HCT116 (cell line): Measurements from ENCODE around the gene SLC25A33. TPM values are rescaled to one million over a fixed set of nuclear protein-coding genes. Genes with fewer than 3 reads are reported as not detected.

Experiments used
- ATAC-seq: fragments of 200-7000 bp; cut with Tn5 transposase; 2 replicates; pipeline ENCODE4 v1.9.1; 2020; ENCODE audit warnings: mild to moderate bottlenecking, moderate library complexity
- BruUV-seq: library from RNA; stranded (reverse); fragments of 400-500 nt; replicated peaks from 2 replicates; lab custom pipeline; 2021; lab: Mats Ljungman, UMichigan
- CTCF ChIA-PET: fragments of 300-600 bp; sonication (Branson Sonifier 250); formaldehyde crosslinking; loops from one replicate; lab custom pipeline; 2021; ENCODE audit warnings: antibody characterized with exemption; lab: Charles Lee
- POLR2A ChIA-PET: fragments of 300-600, 350-600 bp; sonication (Branson Sonifier 250); formaldehyde crosslinking; loops from one replicate; lab custom pipeline; 2021; ENCODE audit warnings: antibody characterized with exemption; lab: Charles Lee
- RAD21 ChIA-PET, 2 experiments: fragments of 300-600 bp; sonication (Branson Sonifier 250); formaldehyde crosslinking; loops; one replicate each; lab custom pipeline; 2023; ENCODE audit warnings: low total read pairs in 2 of 2; ENCODE audit not compliant: uncharacterized antibody in 2 of 2, unreplicated experiment in 2 of 2, low non-redundant PET in 1 of 2; lab: Charles Lee
- DNase-seq: peaks from one replicate; pipeline ENCODE4 v3.0.0-alpha.2; 2010; ENCODE audit warnings: low read depth, low spot score
- H2AFZ ChIP-seq: fragments of 200-600 bp; shearing (Covaris generic), sonication (generic); 2 replicates; pipeline ENCODE4 v1.6.1; 2017; ENCODE audit warnings: low read depth, mixed run types, mixed read lengths, antibody characterized with exemption, low read length; ENCODE audit not compliant: poor library complexity, severe bottlenecking
- H3K27ac ChIP-seq: 2 replicates; pipeline ENCODE4 v1.5.1; 2012; ENCODE audit warnings: low read depth, low read length
- H3K27me3 ChIP-seq: fragments of 200-600 bp; sonication (generic); 2 replicates; pipeline ENCODE4 v1.6.1; 2016; ENCODE audit warnings: mixed run types, low read length, mixed read lengths; ENCODE audit not compliant: insufficient read depth
- H3K36me3 ChIP-seq, 2 experiments: fragments of 200-500 bp in 1 of 2; fragments of 200-600 bp in 1 of 2; sonication (Bioruptor generic) in 1 of 2; sonication (generic) in 1 of 2; 2 replicates each; pipeline versions ENCODE4 v1.5.1 to v1.6.1; 2014 to 2016; ENCODE audit warnings: low read length in 2 of 2, inconsistent platforms in 1 of 2, mixed read lengths in 1 of 2, mixed run types in 1 of 2; ENCODE audit not compliant: insufficient read depth in 2 of 2, control insufficient read depth in 1 of 2
- H3K4me1 ChIP-seq, 2 experiments: fragments of 200-600 bp in 1 of 2; sonication (generic) in 1 of 2; 2 replicates each; pipeline versions ENCODE4 v1.5.1 to v1.6.1; 2012 to 2017; ENCODE audit warnings: low read length in 2 of 2, inconsistent platforms in 1 of 2, mild to moderate bottlenecking in 1 of 2, mixed read lengths in 1 of 2, mixed run types in 1 of 2, moderate library complexity in 1 of 2; ENCODE audit not compliant: insufficient read depth in 2 of 2, control insufficient read depth in 1 of 2
- H3K4me2 ChIP-seq: fragments of 200-600 bp; sonication (generic); 2 replicates; pipeline ENCODE4 v1.6.1; 2017; ENCODE audit warnings: mixed run types, low read length, mixed read lengths
- H3K4me3 ChIP-seq, 2 experiments: fragments of 200-600 bp in 1 of 2; sonication (generic) in 1 of 2; replicated peaks in 1 of 2; 2 replicates each; pipeline ENCODE4 v1.5.1; 2011 to 2016; ENCODE audit warnings: low read length in 2 of 2, control low read depth in 1 of 2, low read depth in 1 of 2, mild to moderate bottlenecking in 1 of 2, mixed read lengths in 1 of 2, mixed run types in 1 of 2
- H3K79me2 ChIP-seq: fragments of 200-600 bp; sonication (generic); 2 replicates; pipeline ENCODE4 v1.6.1; 2017; ENCODE audit warnings: mild to moderate bottlenecking, mixed run types, low read length, moderate library complexity, mixed read lengths; ENCODE audit not compliant: insufficient read depth
- H3K9ac ChIP-seq: fragments of 200-600 bp; sonication (generic); 2 replicates; pipeline ENCODE4 v1.6.1; 2016; ENCODE audit warnings: low read length, mixed read lengths
- H3K9me2 ChIP-seq: fragments of 200-600 bp; sonication (generic), shearing (Covaris generic); 2 replicates; pipeline ENCODE4 v1.6.1; 2017; ENCODE audit warnings: mixed run types, mild to moderate bottlenecking, moderate library complexity; ENCODE audit not compliant: insufficient read depth
- H3K9me3 ChIP-seq, 2 experiments: fragments of 200-500 bp in 1 of 2; fragments of 200-600 bp in 1 of 2; sonication (Bioruptor generic) in 1 of 2; sonication (generic) in 1 of 2; 2 replicates each; pipeline ENCODE4 v1.6.1; 2014 to 2017; ENCODE audit warnings: low read length in 2 of 2, mixed read lengths in 2 of 2, inconsistent platforms in 1 of 2, low read depth in 1 of 2, mild to moderate bottlenecking in 1 of 2, mixed run types in 1 of 2, moderate library complexity in 1 of 2; ENCODE audit not compliant: control insufficient read depth in 1 of 2, insufficient read depth in 1 of 2
- H4K20me1 ChIP-seq: fragments of 200-600 bp; sonication (generic), shearing (Covaris generic); 2 replicates; pipeline ENCODE4 v1.6.1; 2017; ENCODE audit warnings: mixed run types, mild to moderate bottlenecking, moderate library complexity; ENCODE audit not compliant: insufficient read depth
- CEBPB ChIP-seq: IDR thresholded peaks from 2 replicates; pipeline ENCODE4 v1.6.1; 2012; ENCODE audit warnings: low read depth
- EGR1 ChIP-seq: IDR thresholded peaks from 2 replicates; pipeline ENCODE4 v1.6.1; 2012; ENCODE audit warnings: low read depth
- ELF1 ChIP-seq: IDR thresholded peaks from 2 replicates; pipeline ENCODE4 v1.6.1; 2012; ENCODE audit warnings: low read depth, borderline replicate concordance
- EZH2 ChIP-seq: fragments of 200-600 bp; sonication (generic); IDR thresholded peaks from 2 replicates; pipeline ENCODE4 v1.6.1; 2017; ENCODE audit warnings: antibody characterized with exemption, mixed run types
- EZH2phosphoT487 ChIP-seq: fragments of 200-600 bp; IDR thresholded peaks from 2 replicates; pipeline ENCODE4 v1.6.1; 2018; ENCODE audit warnings: antibody characterized with exemption, borderline replicate concordance
- FOSL1 ChIP-seq: IDR thresholded peaks from 2 replicates; pipeline ENCODE4 v1.6.1; 2012; ENCODE audit warnings: low read depth
- JUND ChIP-seq: IDR thresholded peaks from 2 replicates; pipeline ENCODE4 v1.6.1; 2012
- POLR2A ChIP-seq: IDR thresholded peaks from 2 replicates; pipeline ENCODE4 v1.7.0; 2011; ENCODE audit warnings: borderline replicate concordance; ENCODE audit not compliant: insufficient read depth, insufficient read length; ENCODE audit errors: extremely low read depth
- POLR2AphosphoS5 ChIP-seq: IDR thresholded peaks from 2 replicates; pipeline ENCODE4 v1.6.1; 2011; ENCODE audit warnings: mild to moderate bottlenecking, low read depth, low read length, moderate library complexity
- RAD21 ChIP-seq: IDR thresholded peaks from 2 replicates; pipeline ENCODE4 v1.6.1; 2012; ENCODE audit warnings: low read depth, mild to moderate bottlenecking
- SIN3A ChIP-seq: IDR thresholded peaks from 2 replicates; pipeline ENCODE4 v1.6.1; 2012; ENCODE audit warnings: low read depth
- SP1 ChIP-seq: IDR thresholded peaks from 2 replicates; pipeline ENCODE4 v1.6.1; 2012; ENCODE audit warnings: low read depth
- TCF7L2 ChIP-seq: IDR thresholded peaks from 2 replicates; pipeline ENCODE4 v1.7.0; 2011; ENCODE audit warnings: borderline replicate concordance, inconsistent platforms; ENCODE audit not compliant: insufficient read depth, insufficient read length; ENCODE audit errors: extremely low read depth
- ZFX ChIP-seq: fragments of 450-650 bp; IDR thresholded peaks from 2 replicates; pipeline ENCODE4 v1.6.1; 2017
- ZNF274 ChIP-seq: fragments of 200-500 bp; sonication (Bioruptor generic); IDR thresholded peaks from 2 replicates; pipeline ENCODE4 v1.6.1; 2014; ENCODE audit warnings: mild to moderate bottlenecking, low read depth, low read length, inconsistent platforms
- intact Hi-C: fragments of 100-400 bp; cut with micrococcal nuclease; formaldehyde crosslinking; loops from 2 replicates; pipeline ENCODE4 v1.10.0; 2022
- total RNA-seq: library from RNA; stranded (reverse); gene quantifications from one replicate; pipeline ENCODE4 v1.2.1, GENCODE V29; 2021; ENCODE audit not compliant: unreplicated experiment
- TF ChIP-seq, protein P1 (sequence below): IDR thresholded peaks from 2 replicates; pipeline ENCODE4 v1.6.1; 2012; ENCODE audit warnings: low read depth
- TF ChIP-seq, protein P2 (sequence below): IDR thresholded peaks from 2 replicates; pipeline ENCODE4 v1.6.1; 2012
- TF ChIP-seq, protein P3 (sequence below): IDR thresholded peaks from 2 replicates; pipeline ENCODE4 v1.6.1; 2012
- TF ChIP-seq, protein P4 (sequence below): IDR thresholded peaks from 2 replicates; pipeline ENCODE4 v1.6.1; 2011; ENCODE audit warnings: mild to moderate bottlenecking, low read length, moderate library complexity; ENCODE audit not compliant: insufficient replicate concordance; ENCODE audit errors: extremely low read depth

SLC25A33 gene
- total RNA-seq, 1 experiment from 2014 or later: 9.8 TPM

DNA sequence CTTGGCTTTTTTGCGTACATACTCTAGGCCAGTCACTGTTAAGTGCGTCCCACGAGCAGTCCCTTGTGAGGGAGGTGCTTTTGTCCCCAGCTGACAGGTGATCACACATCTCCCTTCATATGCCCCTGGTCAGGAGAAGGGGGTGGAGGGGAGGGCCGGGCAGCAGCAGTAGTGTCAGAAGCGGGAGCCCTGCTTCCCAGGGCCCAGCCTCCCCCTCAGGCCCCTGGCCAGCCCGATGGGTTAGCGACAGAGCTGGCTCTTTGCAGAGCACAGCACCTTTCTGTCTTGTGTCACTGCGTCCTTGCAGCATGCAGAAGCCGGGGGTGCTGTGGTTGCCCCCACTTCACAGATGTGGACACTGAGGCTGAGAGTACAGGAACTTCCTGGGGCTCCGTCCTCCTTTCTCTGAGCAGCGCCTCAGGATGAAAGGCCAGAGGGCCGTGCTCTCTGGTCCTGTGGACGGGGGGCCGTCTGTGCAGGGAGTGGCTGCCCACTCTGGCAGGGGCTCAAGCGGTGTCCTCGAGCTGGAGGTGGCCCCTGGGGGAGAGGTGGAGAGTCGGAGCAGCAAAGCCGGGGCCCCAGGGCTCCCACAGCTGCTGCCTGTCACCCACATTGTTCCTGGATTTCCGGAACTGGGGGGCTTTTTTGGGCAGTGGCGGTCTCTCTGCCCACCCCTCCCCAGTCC, 55.3 kb downstream of the SLC25A33 start:
- Histone ChIP-seq H3K27ac (no peak overlapping the region), H3K4me3 (no peak overlapping the region), H3K9me3 (no peaks in the 10 kb centered on the region), H4K20me1 (peaks cover 23% of the 10 kb centered on the region; the same call in 1 of the 2 replicates), H3K79me2 (peaks cover 74% of the 10 kb centered on the region), H3K9ac (no peak overlapping the region), H3K4me1 (peaks cover 10 to 24% of the 10 kb centered on the region in 2 experiments; a peak in 3 of 4 replicates), H3K27me3 (no peaks in the 10 kb centered on the region), H3K4me2 (no peak overlapping the region), H2AFZ (no peak overlapping the region), H3K9me2 (no peaks in the 10 kb centered on the region), H3K36me3 (peaks cover 4 to 11% of the 10 kb centered on the region in 2 experiments; a peak in 2 of 4 replicates)
- intact Hi-C loops: no loop called here
- no TSS peak for BruUV-seq
- TF ChIP-seq POLR2AphosphoS5 (no peak), SIN3A (no peak), EGR1 (no peak), ZNF274 (no peak), SP1 (no peak), ZFX (no peak), FOSL1 (no peak), EZH2phosphoT487 (no peak), TCF7L2 (no peak), CEBPB (no peak), EZH2 (no peak), RAD21 (no peak), ELF1 (no peak), POLR2A (no peak), JUND (no peak)
- TF ChIP-seq, protein P1, sequence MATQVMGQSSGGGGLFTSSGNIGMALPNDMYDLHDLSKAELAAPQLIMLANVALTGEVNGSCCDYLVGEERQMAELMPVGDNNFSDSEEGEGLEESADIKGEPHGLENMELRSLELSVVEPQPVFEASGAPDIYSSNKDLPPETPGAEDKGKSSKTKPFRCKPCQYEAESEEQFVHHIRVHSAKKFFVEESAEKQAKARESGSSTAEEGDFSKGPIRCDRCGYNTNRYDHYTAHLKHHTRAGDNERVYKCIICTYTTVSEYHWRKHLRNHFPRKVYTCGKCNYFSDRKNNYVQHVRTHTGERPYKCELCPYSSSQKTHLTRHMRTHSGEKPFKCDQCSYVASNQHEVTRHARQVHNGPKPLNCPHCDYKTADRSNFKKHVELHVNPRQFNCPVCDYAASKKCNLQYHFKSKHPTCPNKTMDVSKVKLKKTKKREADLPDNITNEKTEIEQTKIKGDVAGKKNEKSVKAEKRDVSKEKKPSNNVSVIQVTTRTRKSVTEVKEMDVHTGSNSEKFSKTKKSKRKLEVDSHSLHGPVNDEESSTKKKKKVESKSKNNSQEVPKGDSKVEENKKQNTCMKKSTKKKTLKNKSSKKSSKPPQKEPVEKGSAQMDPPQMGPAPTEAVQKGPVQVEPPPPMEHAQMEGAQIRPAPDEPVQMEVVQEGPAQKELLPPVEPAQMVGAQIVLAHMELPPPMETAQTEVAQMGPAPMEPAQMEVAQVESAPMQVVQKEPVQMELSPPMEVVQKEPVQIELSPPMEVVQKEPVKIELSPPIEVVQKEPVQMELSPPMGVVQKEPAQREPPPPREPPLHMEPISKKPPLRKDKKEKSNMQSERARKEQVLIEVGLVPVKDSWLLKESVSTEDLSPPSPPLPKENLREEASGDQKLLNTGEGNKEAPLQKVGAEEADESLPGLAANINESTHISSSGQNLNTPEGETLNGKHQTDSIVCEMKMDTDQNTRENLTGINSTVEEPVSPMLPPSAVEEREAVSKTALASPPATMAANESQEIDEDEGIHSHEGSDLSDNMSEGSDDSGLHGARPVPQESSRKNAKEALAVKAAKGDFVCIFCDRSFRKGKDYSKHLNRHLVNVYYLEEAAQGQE: no peak
- TF ChIP-seq, protein P2, sequence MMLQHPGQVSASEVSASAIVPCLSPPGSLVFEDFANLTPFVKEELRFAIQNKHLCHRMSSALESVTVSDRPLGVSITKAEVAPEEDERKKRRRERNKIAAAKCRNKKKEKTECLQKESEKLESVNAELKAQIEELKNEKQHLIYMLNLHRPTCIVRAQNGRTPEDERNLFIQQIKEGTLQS: no peak
- TF ChIP-seq, protein P3, sequence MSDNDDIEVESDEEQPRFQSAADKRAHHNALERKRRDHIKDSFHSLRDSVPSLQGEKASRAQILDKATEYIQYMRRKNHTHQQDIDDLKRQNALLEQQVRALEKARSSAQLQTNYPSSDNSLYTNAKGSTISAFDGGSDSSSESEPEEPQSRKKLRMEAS: no peak
- TF ChIP-seq, protein P4, sequence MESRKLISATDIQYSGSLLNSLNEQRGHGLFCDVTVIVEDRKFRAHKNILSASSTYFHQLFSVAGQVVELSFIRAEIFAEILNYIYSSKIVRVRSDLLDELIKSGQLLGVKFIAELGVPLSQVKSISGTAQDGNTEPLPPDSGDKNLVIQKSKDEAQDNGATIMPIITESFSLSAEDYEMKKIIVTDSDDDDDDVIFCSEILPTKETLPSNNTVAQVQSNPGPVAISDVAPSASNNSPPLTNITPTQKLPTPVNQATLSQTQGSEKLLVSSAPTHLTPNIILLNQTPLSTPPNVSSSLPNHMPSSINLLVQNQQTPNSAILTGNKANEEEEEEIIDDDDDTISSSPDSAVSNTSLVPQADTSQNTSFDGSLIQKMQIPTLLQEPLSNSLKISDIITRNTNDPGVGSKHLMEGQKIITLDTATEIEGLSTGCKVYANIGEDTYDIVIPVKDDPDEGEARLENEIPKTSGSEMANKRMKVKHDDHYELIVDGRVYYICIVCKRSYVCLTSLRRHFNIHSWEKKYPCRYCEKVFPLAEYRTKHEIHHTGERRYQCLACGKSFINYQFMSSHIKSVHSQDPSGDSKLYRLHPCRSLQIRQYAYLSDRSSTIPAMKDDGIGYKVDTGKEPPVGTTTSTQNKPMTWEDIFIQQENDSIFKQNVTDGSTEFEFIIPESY: no peak
- no peak for DNase-seq
- CTCF ChIA-PET: no interaction called here
- POLR2A ChIA-PET: no interaction called here
- RAD21 ChIA-PET: no interaction called here
- no peak for ATAC-seq
